GM20431 (cell line): Measurements from ENCODE around the gene GRIN2A.

Experiments used
- in situ Hi-C: fragments of 300-500 bp; cut with MseI, MboI; formaldehyde crosslinking; loops from one replicate; pipeline ENCODE4 v1.15.0; 2020; ENCODE audit warnings: low sequenced_read_pairs; ENCODE audit not compliant: unreplicated experiment

GRIN2A gene

GRCh38 chr16:9755081-9755480 is 427.1 kb downstream of the GRIN2A start:
- in situ Hi-C loops: no loop called here

- in situ Hi-C loops: no loop called here
Observed at GRCh38 chr16:9741776-9742175, 440.5 kb downstream of the GRIN2A start.

- in situ Hi-C loops: no loop called here
Observed at GRCh38 chr16:9739301-9739700, 442.9 kb downstream of the GRIN2A start.

GRCh38 chr16:9738690-9739089 is 443.5 kb downstream of the GRIN2A start:
- in situ Hi-C loops: no loop called here

- in situ Hi-C loops: no loop called here
Observed at GRCh38 chr16:9736547-9736946, 445.7 kb downstream of the GRIN2A start.

- in situ Hi-C loops: no loop called here
Observed at GRCh38 chr16:9723136-9723535, 459.1 kb downstream of the GRIN2A start.

- in situ Hi-C loops: no loop called here
Observed at GRCh38 chr16:9713907-9714306, 468.3 kb downstream of the GRIN2A start.

GRCh38 chr16:9713156-9713555 is 469.1 kb downstream of the GRIN2A start:
- in situ Hi-C loops: no loop called here

- in situ Hi-C loops: no loop called here
Observed at GRCh38 chr16:9708972-9709620, 473.1 kb downstream of the GRIN2A start.

GRCh38 chr16:9706217-9706836 is 475.9 kb downstream of the GRIN2A start:
- in situ Hi-C loops: no loop called here

- in situ Hi-C loops: no loop called here
Observed at GRCh38 chr16:9703731-9704130, 478.5 kb downstream of the GRIN2A start.
